CD4-positive, alpha-beta T cell treated with Interferon alpha-2 for 1 hour (primary cell): Measurements from ENCODE around the gene GDF10.

Experiments
- DNase-seq, 2 donors: peaks; one replicate each; pipeline ENCODE4 v3.0.0-alpha.2; 2020 to 2022

Gene GDF10

GRCh38 chr10:47269294-47269693 is 30.7 kb upstream of the GDF10 start:
- no peak for DNase-seq

GRCh38 chr10:47276071-47276470 is 23.9 kb upstream of the GDF10 start:
- no peak for DNase-seq

DNA sequence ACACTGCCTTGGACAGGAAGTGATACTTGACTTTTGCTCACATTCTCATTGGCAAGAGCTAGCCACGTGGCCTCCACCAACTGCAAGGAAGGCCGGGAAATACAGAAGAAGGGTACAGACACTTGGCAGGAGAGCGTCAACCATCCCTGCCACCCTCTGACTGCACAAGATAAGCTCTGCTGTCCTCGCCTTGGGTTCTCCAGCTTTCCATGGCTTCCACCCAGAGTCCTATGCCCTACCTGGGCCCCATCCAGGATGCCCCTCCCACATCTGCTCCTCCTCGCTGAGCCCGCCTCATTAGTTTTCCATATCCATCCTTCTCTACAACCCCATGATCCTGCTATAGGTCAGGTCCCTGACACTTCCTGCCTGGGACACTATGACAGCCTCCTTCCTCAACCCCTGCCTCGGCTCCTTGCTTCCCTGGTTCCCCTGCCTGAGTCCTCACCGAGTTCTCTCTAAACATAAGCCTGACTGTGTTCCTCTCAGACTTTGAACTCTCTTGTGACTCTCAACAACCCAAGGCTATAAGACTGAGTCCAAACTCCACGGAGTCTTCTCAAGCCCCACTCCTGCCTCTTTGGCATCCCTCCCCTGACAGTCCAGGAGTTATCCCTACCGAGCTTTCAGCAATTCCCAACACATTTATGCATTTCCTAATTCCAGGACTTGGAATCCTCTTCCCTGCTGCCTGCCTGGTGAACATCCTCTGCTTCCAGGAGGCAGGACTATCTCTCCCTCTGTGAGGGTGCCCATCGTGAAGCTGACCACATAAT is 23.2 kb upstream of the GDF10 start:
- DNase-seq, result no peak

GRCh38 chr10:47277352-47278151 is 22.4 kb upstream of the GDF10 start:
- DNase-seq, result peak in 1 of 2 donors; percentile 36

GRCh38 chr10:47278152-47278473 is 21.9 kb upstream of the GDF10 start:
- no peak for DNase-seq

GRCh38 chr10:47278720-47279119 is 21.3 kb upstream of the GDF10 start:
- no peak for DNase-seq

GRCh38 chr10:47279276-47279675 is 20.7 kb upstream of the GDF10 start:
- no peak for DNase-seq

- DNase-seq, result no peak
Observed at GRCh38 chr10:47282005-47282656, 17.9 kb upstream of the GDF10 start.

GRCh38 chr10:47282657-47283018 is 17.4 kb upstream of the GDF10 start:
- DNase-seq, result no peak

GRCh38 chr10:47283101-47283630 is 16.8 kb upstream of the GDF10 start:
- DNase-seq, result no peak

- DNase-seq, result no peak
Observed at GRCh38 chr10:47283848-47284247, 16.1 kb upstream of the GDF10 start.

- no peak for DNase-seq
Observed at GRCh38 chr10:47285381-47286115, 14.4 kb upstream of the GDF10 start.

DNA sequence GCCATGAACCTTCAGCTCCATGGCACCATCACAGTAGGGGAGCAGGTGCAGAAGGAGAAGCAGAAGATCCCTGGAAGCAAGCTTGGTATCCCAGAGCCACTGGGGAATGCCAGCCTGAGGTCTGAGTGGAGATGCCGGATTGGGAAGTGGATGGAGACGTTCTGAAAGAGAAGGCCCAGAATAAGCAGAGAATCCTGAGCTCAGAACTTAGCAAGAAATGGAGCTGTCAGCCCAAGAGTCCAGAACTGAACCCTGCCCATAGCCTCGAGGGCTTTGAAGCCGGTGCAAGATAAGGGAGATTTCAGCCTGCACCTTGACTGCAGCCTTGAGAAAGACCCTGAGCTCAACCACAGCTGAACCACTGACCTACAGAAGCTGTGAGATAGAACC is 13.9 kb upstream of the GDF10 start:
- DNase-seq, result no peak

DNA sequence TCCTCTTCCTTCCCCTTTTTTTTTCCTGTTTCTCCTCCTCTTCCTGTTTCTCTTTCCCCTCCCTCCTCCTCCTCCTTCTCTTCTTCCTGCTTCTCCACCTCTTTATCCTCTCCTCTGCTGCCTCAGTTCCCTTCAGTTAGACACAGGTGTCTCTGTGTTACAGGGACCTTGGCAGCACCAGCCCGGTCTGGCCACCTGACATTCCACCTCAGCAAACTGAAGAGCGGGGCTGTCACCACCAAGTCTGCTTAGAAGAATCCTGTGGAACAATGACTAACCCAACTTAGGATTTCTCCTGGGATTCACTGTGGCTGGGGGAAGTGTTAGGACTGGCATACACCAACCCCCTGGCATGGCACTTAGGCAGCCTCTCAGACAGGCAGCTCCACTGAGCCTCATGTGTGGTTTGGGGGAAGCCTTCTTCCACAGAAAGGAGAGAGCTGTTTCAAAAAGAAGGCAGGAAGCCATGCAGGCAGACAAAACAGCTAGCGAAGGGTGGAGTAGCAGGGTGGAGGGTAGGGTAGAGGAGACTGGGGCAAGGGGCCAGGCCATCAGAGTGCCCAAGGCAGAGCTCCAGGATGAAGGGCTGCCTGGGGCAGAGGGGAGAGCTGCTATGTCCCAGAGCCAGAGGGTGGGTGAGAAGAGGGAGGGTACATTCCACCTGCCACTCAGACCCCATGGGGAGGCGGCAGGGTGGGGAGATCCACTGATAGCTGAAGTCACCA is 13.2 kb upstream of the GDF10 start:
- DNase-seq, result no peak

DNA sequence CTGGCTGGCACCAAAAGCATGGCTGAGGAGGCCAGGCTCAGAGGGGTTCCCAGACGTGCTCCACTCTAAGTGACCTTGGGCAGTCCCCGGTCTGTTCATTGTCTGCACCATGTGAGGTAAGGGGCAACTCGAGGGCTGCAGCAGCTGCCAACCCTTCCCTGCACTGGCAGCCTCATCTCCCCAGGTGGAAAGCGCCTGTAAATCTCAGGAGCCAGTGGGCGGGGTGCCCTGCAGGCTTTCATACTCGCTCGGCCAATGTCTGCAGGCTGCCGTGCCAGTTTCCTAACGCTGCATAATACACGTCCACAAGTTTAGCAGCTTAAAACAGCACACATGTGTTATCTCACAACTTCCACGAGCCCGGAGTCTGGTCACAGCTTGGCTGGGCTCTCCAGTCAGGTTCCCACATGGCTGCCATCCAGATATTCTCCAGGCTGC is 12.6 kb upstream of the GDF10 start:
- DNase-seq, result no peak

- no peak for DNase-seq
Observed at GRCh38 chr10:47287805-47288204, 12.2 kb upstream of the GDF10 start.

GRCh38 chr10:47288236-47288635 is 11.8 kb upstream of the GDF10 start:
- no peak for DNase-seq

DNA sequence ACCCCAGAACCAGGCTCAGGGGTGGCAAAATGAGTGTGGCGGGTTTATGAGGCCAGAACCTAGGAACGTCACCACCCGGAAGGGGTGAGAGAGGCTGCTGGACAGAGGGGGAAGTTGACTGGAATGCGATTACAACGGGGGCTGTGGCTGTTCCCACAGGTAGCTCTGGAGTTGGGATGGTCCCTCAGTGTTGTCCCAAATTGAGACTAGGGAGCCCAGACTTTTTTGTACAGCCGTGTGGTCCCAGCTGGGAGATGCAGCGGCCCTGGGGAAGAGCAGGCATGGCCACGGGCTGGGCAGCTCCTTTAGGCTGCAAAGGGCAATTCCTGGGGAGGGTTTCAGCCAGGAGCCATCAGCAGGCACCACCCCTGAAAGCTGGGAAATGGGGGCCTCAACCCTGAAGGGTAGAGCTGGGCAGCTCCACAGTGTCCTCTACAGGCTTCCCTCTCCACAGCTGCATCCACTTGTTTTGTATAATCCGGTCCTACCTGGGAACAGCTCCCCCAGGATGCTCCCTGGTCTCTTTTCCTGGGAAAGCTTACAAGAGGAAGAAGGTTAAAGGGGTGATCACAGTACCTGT is 11.0 kb upstream of the GDF10 start:
- DNase-seq, result no peak

DNA sequence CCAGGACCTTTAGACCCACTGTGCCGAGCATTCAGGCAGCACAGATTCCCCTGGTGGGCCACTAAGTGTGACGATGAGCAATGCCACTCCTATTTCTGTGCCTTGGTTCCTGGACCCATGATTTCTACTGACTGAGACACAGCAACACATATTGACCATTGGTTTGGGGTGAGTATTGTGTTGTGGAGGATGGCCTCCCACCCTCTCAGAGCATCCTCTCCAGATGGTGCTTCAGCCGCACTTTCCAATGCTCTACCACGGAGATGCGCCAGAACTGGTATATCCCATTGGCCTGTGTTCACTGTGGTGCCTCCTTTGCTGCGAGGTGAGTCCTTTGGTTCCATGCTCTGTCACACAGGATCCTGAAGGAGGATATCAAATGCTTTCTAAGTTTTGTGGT is 10.1 kb upstream of the GDF10 start:
- DNase-seq, result no peak

DNA sequence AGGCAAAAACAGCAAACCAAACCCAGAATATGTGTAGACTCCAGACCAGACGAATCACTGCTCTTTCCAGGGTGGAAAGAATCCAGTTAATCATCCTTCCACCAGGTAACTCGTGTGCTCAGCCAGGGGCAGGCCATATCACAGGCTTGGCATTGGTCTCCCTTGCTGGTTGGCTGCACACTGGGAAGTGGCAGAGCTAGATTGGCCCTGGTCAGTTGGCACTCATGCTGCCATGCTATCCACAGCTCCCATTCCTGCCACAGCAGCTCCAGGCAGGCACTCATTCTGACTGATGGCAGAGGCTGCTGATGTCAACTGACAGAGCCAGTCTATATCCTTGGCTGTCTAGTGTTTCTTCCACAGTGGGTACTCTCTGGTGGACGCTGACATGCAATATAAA is 9.7 kb upstream of the GDF10 start:
- DNase-seq, result no peak

- no peak for DNase-seq
Observed at GRCh38 chr10:47291682-47292081, 8.3 kb upstream of the GDF10 start.

GRCh38 chr10:47294057-47294456 is 5.9 kb upstream of the GDF10 start:
- no peak for DNase-seq
